ENCODE measurements around the gene TBCD.
"Not testable (repeated sequence)": the region's sequence is repeated elsewhere in the genome, so short reads cannot be mapped to it uniquely, and the experiment has no call there.

TBCD gene

DNA sequence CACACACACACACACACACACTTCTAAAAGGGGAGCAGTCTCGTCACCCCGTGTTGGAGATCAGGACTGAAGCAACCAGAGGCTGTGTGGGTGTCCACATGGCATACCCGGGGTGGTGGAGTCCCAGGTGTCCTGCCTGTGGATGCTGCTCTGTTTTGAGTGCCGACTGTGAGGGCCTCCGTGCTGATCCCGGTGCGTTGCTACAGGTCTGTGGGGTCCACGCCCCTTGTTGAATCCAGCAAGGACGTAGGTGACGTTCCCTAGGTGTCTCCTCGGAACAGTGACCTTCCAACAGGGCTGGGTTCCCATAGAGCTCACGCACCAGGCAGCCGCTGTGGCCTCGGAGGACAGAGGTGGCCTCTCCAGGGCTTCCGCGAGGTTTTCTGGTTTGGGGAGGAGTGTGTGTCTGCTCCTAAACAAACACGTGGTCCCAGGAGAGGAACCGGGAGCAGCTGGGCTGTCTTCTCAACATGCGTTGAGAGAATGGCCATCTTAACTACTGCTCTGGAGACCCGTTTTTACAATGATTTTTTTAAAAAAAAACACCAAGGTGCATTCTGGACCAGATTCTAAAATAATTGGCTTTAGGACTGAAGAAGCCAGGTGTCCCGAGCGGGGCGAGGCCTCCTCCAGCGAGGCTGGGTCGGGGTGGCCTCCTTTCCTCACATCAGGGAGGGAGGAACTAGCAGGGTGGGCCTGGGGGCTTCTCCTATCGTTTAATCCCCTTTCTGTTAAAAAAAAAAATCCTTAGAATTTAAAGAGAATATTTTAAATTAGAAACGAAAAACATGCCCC is 188.6 kb downstream of the TBCD start:
- no peak for DNase-seq (ENCODE audit: low read depth)

DNA sequence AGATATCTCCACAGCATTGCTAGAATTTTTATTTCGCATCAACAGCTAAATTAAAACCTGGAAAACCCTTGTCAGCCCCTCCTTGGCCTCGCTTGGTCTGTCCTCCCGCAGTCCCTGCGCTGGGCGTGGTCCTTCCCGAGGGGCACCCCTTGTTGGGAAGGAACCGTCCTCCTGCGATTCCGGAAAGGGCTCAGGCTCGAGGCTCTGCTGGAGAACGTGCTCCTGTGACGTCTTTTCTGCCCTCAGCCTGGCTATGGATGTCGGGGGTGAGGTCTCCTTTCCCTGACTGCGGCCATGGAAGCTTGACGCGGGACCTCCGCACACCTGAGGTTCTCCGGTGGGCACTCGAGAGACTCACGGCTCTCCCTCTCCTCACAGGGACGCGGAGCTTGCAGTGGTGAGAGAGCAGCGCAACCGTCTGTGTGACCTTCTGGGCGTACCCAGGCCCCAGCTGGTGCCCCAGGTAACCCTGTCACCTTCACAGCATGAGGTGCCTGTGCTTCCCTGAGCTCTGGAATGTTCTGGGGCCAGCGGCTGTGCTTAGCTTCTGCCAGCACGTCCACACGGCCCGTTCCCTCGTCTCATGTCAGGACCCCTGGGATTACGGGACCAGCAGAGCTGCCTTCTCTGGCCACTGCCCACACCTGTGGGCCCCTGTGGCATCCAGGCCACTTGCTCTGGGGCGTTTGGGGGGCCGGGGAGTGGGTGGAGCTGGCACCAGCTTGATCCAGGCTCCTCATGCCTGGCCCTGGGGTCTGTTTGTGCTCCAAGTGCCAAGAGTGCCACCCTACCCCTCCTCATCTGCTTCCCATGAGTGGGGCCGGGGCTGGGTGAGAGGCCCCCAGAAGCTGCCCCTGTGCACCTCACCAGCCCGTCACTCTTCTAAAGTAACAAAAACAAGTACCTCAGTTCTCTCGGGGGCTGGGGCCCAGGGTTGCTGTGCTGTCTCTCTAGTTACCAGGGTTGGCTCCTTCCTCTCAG is 189.4 kb downstream of the TBCD start:
- DNase-seq (ENCODE audit: low read depth), result no peak

DNA sequence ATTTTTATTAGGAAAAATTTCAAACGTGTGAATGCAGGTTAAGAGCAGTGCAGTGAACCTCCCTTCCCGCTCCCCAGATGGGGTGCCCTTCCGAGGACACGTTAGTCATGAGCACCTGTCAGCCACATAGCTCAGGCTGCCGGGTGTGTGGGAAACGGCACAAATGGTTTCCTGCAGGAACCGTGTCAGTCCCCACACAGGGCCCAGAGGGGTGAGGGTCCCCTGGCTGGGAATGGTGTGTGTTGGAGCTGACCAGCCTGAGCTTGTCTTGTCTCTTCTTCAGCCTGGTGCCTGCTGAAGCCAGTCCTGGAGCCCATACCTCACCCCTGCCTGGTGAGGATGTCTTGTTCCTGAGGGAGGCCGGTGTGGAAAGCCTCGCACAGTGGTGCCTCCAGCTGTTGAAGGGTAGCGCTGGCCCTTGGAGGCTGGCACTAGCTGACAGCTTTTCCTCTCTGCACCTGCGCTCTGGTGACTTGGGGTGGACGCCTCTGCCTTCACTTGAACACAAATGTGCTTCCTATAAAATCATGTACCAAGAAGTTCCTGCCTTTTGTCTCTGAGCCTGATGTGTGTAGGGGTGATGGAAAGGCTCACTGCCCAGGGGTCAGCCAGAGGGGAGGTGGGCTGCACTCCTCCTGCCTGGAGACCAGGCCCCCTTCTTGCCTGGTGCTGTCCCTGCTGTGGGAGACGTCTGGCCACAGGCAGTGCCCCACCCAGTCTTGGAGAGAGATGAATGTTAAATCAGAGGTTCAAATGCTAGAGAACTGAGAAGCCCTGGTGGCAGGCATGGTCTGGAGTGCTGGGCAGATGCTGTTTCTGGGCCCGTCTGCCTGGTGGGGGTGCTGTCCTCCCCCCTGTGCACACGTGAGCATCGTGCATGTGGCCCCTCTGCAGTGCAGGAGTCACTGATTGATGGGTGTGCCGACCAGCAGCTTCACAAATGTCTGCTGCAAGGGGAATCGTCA is 190.6 kb downstream of the TBCD start:
- no peak for DNase-seq (ENCODE audit: low read depth)

DNA sequence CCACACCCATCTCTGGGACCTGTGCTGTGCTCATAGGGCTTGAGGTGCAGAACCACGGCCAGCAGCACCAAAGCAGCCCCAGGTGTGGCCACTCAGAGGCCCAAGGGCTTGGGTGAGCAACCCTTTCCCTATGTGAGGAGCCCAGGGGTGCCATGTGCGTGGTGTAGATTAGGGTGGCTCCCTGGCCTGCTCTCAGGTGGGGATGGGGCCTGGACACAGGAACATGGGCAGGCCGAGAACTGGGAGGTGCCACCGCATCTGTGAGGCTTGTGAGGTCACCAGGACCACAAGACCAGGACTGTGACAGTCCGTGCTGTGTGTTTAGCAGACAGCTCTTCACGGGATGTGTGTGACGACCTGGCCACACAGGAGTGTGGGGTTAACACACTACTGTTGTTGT is 191.5 kb downstream of the TBCD start:
- DNase-seq (ENCODE audit: low read depth), result no peak

DNA sequence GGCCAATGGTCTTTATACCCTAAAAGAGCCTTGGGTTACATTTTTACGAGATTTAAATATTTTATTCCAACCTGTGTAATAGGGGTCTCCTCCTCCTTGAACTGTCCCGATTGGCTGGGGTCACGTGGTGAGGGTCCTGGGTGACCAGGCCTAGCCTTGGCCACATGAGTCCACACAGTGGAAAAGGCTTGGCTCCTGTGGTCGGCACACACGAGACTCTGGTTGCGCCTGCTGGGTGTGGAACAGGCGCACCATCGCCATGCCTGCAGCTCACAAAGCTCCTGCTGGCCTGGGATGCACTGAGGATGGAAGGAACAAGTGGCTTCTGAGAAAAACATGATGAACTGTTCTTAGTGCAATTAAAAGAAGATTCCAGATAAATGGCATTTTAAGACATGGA is 191.9 kb downstream of the TBCD start:
- DNase-seq (ENCODE audit: low read depth), result no peak

DNA sequence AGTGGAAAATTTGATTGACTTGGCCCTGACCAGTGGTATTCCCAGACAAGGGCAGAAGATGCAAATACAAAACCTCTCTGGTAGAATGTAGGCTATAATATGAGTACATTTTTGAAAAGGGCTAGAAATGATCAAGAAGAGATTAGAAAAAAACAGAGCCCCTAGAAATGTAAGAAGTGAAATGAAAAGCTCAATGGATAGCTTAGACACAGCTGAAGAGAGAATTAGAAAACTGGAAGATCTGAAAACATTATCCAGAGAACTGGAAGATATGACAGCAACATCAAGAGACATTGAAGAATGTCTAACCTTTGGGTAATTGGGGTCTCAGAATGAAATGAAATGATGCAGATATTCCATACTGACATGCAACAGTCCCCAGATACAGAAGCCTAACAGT is 193.1 kb downstream of the TBCD start:
- DNase-seq (ENCODE audit: low read depth), result no peak

DNA sequence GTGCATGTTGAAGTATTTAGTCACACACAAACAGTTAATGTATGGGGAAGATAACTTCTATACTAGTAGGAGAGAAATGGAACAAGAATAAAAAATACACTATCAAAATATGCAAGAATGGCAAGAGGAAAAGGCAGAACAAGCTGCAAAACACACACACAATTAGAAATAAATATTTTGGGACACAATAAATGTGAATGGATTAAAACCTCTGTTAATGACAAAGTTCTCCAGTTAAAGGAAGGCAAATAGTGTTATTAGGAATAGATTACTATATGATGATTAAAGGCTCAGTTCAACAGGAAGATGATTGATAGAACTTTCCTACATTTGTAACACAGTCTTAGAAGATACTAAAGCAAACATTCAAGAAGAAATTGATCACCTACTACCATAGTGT is 194.2 kb downstream of the TBCD start:
- no peak for DNase-seq (ENCODE audit: low read depth)

DNA sequence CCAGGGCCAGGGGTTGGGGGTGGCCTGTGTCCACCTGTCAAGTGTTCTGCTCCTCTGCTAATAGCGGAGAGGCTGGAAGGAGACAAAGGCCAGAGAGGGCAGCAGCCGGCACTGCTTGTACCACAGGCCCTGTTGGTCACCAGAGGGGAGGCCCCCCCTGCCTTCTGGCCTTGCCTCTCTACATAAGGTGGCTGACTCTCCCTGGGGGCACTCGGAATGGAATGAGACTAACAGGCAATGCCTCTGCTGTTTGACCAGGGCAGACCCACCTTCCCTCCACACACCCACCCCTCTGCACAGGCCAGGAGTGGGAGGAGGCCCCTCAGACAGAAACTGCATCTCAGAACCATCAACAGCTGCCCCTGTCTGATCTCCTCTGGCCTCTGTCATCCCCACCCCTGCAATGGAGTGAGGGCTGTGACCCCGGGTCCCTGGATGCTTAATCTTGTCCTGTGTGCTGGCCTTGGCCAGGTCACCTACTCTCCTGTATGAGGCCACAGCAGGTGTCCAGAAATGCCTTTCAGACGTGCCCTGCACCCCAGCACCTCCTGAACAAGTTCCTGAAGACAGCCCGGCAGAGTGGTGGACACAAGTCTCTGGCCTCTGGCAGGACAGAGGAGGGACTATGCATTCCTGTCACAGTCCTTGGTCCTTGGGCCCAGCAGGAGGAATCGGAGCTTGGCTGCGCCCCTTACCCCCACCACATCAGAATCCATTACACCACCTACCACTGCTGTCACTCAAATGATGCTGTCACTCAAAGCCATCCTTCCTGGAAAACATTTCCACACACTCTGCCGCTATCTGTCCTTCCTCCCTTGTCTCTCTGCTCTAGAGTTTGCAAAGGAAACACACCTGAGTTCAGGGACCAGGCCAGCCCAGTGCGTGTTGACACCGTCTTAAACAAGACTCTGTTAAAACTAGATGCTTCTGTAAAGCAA is 195.5 kb downstream of the TBCD start:
- no peak for DNase-seq (ENCODE audit: low read depth)

DNA sequence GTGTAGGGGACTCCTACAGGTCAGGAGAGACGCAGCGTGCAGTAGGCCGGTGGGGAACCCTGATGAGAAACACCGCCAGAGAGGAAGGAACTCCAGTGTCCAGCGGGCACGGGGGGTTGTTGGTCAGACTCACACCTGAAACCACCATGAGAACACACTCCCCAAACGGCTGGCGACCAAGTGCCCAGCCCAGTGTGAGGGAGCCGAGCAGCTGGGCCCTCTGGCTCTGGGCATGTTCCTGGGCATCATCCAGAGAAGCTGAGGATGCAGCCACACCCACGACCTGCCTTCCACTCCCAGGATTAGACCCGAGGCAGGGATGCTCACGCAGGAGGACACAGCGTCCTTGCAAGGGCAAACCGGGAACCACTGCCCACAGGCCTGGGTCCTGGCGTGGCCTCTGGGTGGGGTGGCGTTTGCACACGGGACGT is 196.2 kb downstream of the TBCD start:
- DNase-seq (ENCODE audit: low read depth), result no peak

DNA sequence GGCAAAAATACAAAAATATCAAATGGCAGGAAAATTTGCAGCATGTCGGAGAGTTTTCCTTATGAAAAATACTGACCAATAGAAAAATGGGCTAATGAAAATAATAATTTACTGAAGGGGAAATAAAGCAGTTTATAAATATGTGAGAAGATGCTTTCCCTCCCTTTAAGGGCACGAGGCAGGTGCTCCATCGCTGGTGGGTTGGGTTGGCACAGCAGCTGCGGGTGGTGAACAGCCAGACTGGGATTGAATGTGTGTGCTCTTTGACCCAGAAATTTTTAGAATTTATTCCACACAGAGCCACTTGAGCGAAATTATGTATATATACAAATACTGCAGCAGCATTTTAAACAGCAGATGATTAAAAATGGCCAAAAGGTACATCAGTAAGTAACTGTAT is 197.1 kb downstream of the TBCD start:
- no peak for DNase-seq (ENCODE audit: low read depth)

DNA sequence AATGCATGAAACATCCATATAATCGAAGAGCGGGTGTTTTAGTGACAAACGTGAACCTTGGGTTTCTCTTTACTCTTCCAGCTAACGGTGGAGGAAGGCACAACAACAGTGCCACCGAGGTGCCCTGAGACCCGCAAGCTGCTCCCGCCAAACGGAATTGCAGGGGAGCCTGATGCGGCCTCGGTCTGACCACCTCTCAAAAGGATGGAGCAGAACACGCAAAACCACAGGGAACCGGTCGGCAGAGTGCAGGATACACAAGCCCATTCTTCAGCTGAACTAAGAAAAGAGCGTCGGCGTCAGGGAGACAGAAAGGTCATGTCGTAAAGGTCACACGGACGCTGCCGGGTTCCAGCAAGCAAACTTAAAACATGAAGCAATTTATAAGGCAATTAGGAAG is 197.5 kb downstream of the TBCD start:
- DNase-seq (ENCODE audit: low read depth), result no peak

DNA sequence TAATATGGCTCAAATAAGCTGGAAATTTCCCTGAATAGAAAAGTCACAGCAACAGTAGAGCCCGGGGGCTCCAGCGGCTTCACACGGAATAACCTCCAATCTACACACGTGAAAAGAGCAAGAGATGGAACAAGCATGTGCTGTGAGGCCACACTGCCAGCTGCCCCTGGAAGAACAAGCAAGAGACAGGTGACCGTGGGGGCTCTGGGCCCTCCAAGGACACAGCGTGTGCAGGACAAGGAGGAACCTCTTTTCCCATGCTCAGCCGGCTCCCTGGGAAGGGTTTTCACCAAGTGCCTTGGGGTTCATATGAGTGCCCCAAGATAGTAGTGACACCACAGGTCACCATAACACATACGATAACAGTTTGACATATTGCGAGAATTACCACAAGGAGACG is 198.1 kb downstream of the TBCD start:
- DNase-seq (ENCODE audit: low read depth), result no peak

DNA sequence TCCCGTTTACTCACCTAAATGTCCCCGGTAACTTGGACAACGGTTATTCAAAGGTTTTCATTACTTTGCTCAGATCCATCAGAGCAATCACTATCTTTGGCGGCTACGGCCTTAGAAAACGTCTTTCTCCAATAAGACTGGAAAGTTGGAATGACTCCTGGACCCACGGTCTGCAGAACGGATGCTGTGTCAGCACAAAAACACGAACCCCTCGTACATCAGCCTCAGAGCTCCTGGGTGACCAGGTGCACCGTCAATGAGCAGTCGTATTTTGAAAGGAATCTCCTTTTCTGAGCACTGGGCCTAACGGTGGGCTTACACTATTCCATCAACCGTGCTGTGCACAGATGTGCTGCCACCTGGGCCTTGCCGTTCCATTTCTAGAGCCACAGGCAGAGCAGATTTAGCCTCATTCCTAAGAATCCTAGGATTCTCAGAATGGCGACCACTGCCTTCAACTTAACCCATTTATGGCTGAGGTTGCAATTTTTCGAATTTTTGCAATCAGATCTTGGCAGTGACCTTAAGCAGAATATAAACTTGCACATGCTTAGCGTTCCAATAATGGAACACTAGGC is 198.7 kb downstream of the TBCD start:
- no peak for DNase-seq (ENCODE audit: low read depth)

DNA sequence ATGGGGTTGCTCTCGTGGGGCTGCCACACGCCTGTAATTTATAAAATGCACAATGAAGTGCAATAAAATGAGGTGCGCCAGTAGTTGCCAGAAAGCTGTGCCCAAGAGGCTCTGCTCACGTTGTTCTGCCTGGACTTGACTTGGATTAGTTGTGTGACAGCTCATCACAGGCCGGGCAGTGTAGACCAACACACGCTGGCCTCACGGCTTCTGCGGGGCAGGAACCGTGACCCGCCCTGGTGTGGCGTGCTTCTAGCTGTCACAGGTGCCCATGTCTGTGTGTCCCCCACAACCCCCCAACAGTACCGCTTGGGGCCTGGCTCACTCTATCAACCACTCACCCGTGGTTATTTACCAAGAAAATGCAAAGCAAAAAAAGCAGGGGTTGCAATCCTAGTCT is 200.2 kb downstream of the TBCD start:
- no peak for DNase-seq (ENCODE audit: low read depth)

DNA sequence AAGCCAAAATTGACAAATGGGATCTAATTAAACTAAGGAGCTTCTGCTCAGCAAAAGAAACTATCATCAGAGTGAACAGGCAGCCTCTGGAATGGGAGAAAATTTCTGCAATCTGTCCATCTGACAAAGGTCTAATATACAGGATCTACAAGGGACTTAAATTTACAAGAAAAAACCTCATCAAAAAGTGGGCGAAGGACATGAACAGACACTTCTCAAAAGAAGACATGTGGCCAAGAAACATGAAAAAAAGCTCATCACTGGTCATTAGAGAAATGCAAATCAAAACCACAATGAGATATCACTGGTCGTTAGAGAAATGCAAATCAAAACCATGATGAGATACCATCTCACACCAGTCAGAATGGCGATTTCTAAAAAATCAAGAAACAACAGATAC is 203.2 kb downstream of the TBCD start:
- DNase-seq (ENCODE audit: low read depth), result not testable (repeated sequence)

DNA sequence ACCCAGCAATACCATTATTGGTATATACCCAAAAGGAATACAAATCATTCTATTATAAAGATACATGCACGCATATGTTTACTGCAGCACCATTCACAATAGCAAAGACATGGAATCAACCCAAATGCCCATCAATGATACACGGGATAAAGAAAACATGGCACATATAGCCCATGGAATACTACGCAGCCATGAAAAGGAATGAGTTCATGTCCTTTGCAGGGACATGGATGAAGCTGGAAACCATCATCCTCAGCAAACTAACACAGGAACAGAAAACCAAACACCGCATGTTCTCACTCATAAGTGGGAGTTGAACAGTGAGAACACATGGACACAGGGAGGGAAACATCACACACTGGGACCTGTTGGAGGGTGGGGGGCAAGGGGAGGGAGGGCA is 203.8 kb downstream of the TBCD start:
- DNase-seq (ENCODE audit: low read depth), result not testable (repeated sequence)

DNA sequence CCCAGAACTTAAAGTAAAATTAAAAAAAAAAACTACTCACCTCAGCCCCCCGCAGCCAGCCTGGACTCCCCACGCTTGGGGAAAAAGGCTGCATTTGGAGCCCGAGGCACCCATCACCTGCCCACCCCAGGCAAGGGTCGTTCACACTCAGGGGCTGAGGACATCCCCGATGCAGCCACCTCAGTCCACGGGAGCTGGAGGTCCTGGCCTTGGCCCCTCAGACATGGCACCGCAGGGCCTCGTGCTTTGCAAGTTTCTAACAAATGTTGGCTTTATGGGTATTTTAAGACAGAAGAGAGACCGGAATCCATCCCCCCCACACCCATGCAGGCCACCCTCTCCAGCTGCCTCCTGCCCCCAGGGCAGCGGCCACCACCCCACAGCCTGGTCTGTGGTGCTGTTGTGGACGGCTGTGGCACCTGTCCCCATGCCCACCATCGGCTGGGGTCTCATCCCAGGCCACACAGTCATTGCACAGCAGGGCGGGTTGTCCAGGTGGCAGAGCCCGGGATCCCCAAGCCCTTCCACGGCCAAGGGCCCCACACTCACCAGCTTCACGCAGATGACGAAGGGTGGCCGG is 204.4 kb downstream of the TBCD start:
- no peak for DNase-seq (ENCODE audit: low read depth)

DNA sequence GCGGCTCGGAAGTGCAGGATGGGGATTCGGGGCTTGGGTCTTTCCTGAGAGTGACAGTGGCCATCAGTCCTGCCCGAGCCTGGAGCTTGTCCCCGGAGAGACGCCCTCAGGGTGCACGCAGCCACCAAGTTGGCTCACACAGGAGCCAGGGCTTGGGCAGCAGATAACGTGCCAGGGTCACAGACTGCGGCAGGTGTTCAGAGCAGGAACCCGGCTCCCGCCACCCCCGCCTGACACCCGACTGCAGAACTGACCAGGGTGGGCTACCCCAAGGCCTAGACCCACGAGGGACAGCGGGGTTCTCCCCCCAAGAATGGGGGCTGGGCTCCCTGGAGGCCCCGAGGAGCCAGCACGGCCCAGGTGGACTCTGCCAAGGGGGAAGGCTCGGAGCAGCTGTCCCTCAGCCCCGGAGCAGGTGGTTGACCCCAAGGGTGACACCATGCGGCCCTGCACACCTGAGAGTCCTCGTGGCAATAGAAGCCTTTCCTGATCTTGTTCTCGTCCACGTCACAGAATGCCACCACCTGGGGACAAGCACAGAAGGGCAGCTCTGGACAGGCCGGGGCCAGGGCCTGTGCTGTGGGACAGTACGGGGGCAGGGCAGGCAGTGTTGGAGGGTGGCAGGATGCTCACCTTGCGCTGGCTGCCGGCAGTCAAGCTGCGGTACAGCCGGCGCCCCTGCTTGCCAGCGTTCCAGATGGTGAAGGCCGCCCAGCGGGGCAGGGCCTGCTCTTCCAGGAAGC is 205.0 kb downstream of the TBCD start:
- no peak for DNase-seq (ENCODE audit: low read depth)

DNA sequence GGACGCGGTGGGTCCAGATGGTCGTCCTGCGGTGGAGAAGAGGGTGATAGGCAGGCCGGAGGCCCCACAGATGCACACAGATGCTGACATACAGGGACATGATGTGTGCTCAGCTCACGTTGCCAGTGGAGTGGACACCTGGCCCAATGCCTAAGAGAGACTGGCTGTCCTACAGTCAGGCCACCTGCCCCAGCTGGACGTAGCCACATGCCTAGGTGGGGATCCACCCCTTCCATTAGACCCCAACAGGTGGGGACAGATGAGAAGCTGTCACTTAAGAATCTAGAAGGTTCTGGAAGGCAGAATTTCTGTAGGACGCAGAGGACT is 205.6 kb downstream of the TBCD start:
- DNase-seq (ENCODE audit: low read depth), result no peak

All from GM04503 (cell line).